Natural killer cell treated with Interleukin-12 subunit alpha and Interleukin-12 subunit beta and Interleukin-15 and Interleukin-18, amount 100 ng/mL, for 72 hours (primary cell): ENCODE data around the gene BAZ2A. TPM values are rescaled to one million over a fixed set of nuclear protein-coding genes. Genes with fewer than 3 reads are reported as not detected.

Experiments
- ATAC-seq, 2 donors: fragments of 150-1000 bp; cut with Tn5 transposase in 1 of 2; sonication (Bioruptor Pico), chemical (Tn5 transposase) in 1 of 2; 2 replicates each; pipeline ENCODE4 v1.10.0; 2021
- DNase-seq: peaks from one replicate; pipeline ENCODE4 v3.0.0; 2022; ENCODE audit warnings: low spot score
- H3K27ac Mint-ChIP-seq, 2 donors: 1 replicate in 1 of 2; 2 replicates in 1 of 2; pipeline ENCODE4 v1.8.0; 2022; ENCODE audit warnings: mixed read lengths in 2 of 2, mild to moderate bottlenecking in 1 of 2, moderate library complexity in 1 of 2
- H3K27me3 Mint-ChIP-seq, 2 donors: 1 replicate in 1 of 2; 2 replicates in 1 of 2; pipeline ENCODE4 v1.8.0; 2022; ENCODE audit warnings: mixed read lengths in 2 of 2
- H3K36me3 Mint-ChIP-seq: one replicate; pipeline ENCODE4 v1.8.0; 2022; ENCODE audit warnings: mixed read lengths
- H3K4me1 Mint-ChIP-seq, 2 donors: 1 replicate in 1 of 2; 2 replicates in 1 of 2; pipeline ENCODE4 v1.8.0; 2022; ENCODE audit warnings: low read depth in 2 of 2, mixed read lengths in 2 of 2, mild to moderate bottlenecking in 1 of 2
- H3K4me3 Mint-ChIP-seq: one replicate; pipeline ENCODE4 v1.8.0; 2022; ENCODE audit warnings: mixed read lengths
- H3K9me3 Mint-ChIP-seq: 2 replicates; pipeline ENCODE4 v1.8.0; 2022; ENCODE audit warnings: mixed read lengths
- total RNA-seq, 2 donors: library from RNA; stranded (reverse); gene quantifications; one replicate each; pipeline ENCODE4 v1.2.3, GENCODE V29; 2022

BAZ2A gene
- total RNA-seq, 2 donors from 2014 or later, result 140 to 153 TPM

DNA sequence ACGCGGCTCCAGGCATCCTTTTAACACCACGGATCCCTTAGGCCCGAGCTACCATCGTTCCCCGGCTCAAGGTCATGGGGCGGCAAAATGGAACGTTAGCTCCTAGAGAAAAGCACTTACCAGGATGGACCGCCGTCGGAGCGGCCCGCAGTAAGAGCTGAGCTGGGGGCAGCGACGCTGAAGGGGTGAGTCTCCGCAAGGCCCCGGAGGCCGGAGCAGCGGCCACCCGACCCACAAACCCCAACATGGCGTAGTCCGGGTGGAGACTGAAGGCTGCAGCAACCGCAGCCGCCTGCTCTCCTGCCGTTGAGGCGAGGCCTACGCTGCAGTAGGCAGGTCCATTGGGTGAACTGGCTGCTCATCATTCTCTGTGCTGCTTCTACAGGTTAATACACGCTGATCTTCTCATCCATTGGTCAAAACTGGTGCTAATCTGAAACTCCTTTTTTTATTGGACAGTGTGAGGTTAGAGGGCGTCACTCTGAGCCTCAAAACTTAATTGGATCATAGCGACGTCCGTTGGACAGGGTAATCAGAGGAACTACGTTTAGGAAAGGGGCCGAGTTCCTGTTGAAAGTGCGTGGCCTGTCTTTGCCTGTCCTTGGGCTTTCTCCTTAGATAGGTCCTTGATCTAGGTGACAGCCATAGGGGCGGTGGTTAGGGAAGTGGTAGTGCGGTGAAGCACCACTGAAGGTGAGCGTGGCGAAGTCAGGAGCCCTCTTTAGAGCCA lies 15.8 kb upstream of the BAZ2A start, which contains the start of gene ATP5F1B:
ATP5F1B (minus strand) TSS at position 268 of the 730 bp plus-strand sequence; CDS start at position 247, 21 bp downstream.
- peaks cover 32% of the 10 kb centered on the region for H3K36me3 Mint-ChIP-seq
- no peaks in the 10 kb centered on the region for H3K9me3 Mint-ChIP-seq
- H3K4me3 Mint-ChIP-seq, result peak within 1 kb of the TSS; percentile 88
- peak; percentile 99 to 100 for ATAC-seq
- DNase-seq, result peak; percentile 96
- peaks cover 27 to 37% of the 10 kb centered on the region in 2 donors for H3K4me1 Mint-ChIP-seq
- no peaks in the 10 kb centered on the region for H3K27me3 Mint-ChIP-seq
- peak within 1 kb of the TSS; percentile 82 to 96 for H3K27ac Mint-ChIP-seq

DNA sequence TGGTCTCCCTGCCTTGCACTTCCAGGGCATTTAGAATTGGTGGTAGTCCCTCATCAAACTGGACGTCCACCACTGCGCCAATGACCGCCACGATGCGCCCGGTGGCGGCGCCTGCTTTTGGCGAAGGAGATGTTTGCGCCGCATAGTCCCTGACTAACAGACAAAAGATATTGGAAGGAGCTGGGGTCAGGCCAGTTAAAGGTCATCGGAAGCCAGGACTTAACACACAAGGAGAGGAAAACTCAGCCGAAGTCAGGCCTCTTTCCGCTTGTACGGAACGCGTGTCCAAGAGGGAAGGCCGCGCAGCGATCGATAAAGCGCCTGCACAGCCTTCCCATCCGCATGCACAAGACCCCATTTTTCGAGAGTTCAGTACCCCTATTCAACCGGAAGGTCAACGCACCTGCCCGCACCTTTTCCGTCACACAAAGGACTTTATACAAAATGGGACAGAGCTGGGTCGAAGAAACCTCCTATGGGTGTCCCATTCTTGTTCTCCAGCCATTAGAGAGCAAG lies 15.1 kb upstream of the BAZ2A start:
- H3K36me3 Mint-ChIP-seq, result peaks cover 37% of the 10 kb centered on the region
- ATAC-seq, result no peak
- DNase-seq, result no peak
- H3K4me1 Mint-ChIP-seq, result peaks cover 29 to 37% of the 10 kb centered on the region in 2 donors
- H3K27me3 Mint-ChIP-seq, result no peaks in the 10 kb centered on the region
- peak overlapping the region; percentile 82 to 96 for H3K27ac Mint-ChIP-seq
- H3K9me3 Mint-ChIP-seq, result no peaks in the 10 kb centered on the region
- H3K4me3 Mint-ChIP-seq, result peak overlapping the region; percentile 88

DNA sequence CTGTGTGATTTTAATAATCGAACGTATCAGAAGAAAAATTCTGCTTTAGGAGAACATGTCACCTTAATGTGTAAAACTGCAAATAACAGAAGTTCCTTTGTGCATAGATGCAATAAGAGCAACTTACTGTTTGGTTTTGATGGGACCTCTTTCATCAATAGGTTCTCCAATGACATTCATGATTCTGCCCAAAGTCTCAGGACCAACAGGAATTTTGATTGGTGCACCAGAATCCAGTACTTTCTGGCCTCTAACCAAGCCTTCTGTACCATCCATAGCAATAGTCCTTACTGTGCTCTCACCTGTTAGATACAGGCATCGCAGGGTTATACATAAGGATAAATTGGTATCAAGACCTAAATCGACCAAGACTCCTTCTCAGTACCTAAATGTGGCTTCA lies 14.5 kb upstream of the BAZ2A start:
- Mint-ChIP-seq H3K4me3 (peak overlapping the region; percentile 88), H3K27ac (peak overlapping the region; percentile 82 to 96), H3K4me1 (peaks cover 29 to 37% of the 10 kb centered on the region in 2 donors), H3K36me3 (peaks cover 42% of the 10 kb centered on the region), H3K9me3 (no peaks in the 10 kb centered on the region), H3K27me3 (no peaks in the 10 kb centered on the region)
- no peak for DNase-seq
- ATAC-seq, result no peak

DNA sequence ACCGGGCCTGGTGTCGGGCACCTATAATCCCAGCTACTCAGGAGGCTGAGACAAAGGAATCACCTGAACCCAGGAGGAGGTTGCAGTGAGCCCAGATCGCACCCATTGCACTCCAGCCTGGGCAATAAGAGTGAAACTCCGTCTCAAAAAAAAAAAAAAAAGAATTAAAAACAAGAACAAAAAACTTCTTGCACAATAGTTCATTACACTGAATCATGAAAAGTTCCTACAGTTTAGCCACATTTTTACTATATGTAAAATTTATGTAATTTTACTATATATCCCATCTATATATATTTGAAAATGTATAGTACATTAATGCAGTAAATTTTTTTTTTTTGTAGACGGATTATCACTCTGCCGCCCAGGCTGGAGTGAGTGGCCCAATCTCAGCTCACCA lies 11.1 kb upstream of the BAZ2A start:
- Mint-ChIP-seq H3K4me3 (no peak overlapping the region), H3K4me1 (peaks cover 39 to 48% of the 10 kb centered on the region in 2 donors), H3K36me3 (peaks cover 66% of the 10 kb centered on the region), H3K27ac (no peak overlapping the region), H3K27me3 (no peaks in the 10 kb centered on the region), H3K9me3 (no peaks in the 10 kb centered on the region)
- ATAC-seq (no peak), DNase-seq (no peak)

DNA sequence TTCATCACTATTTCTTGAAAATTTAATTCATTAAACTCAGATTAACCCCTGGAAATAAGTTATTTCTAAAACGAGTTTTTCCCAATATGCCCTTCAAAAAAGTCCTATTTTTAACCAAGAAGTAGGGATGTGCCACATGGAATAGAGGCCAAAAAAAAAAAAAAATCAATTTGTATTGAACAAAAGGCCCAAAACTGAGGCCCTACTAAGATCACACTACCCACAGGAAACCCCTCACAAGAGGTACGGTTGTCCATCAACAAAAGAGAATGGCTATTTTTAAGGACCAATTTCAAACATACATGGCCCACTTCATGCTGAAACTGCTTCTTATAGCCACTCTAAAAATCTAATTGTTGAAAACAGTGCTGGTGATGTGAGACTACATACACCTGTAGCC lies 7.5 kb upstream of the BAZ2A start:
- no peaks in the 10 kb centered on the region for H3K9me3 Mint-ChIP-seq
- H3K36me3 Mint-ChIP-seq, result peaks cover 39% of the 10 kb centered on the region
- ATAC-seq (no peak), DNase-seq (no peak)
- no peak overlapping the region for H3K4me3 Mint-ChIP-seq
- no peaks in the 10 kb centered on the region for H3K27me3 Mint-ChIP-seq
- H3K4me1 Mint-ChIP-seq, result peaks cover 47 to 52% of the 10 kb centered on the region in 2 donors
- peak overlapping the region; percentile 87 to 97 for H3K27ac Mint-ChIP-seq

DNA sequence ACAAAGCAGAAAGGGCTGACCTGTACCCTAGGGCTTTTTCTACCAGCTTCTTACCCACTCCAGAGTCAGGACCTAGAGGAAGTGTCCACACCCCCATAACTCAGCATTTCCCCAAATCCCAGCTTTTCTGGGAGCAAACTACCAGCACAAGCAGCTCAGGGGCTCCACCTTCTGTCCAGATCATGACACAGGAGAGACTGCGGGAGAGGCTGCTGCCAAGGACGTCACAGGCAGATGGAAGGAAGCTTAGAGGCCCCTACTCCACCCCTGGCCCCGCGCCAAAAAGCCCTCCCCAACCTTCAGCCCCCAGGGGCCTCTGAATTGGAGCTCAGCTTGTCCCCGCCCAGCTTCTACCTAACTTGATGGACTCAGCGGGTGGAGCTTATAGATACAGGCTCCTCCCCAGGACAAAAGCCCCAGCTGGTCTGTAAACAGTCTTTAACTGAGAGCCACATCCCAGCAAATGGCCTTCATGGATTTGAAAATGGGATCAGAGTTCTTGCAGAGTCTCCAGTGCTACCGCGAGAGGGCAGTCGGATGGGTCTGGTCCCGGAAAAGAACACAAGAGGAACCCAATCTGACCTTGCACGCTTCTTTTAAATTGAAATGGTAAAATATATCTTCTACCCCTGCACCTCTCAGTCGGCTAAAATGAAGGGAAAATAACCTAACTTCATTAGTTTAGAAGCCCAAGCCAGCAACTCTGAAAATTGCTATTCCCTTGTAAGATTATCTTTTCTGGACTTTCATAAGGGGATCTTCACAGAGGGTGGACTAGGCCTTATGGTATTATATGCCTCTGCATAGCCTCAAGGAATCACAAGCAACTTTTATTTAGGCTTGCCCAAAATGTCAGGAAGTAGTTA lies 6.8 kb upstream of the BAZ2A start:
- DNase-seq (peak; percentile 78), ATAC-seq (peak; percentile 65 to 66)
- Mint-ChIP-seq H3K27ac (peak overlapping the region; percentile 87 to 97), H3K27me3 (no peaks in the 10 kb centered on the region), H3K9me3 (no peaks in the 10 kb centered on the region), H3K4me3 (peak overlapping the region; percentile 99), H3K4me1 (peaks cover 45 to 53% of the 10 kb centered on the region in 2 donors), H3K36me3 (peaks cover 33% of the 10 kb centered on the region)

DNA sequence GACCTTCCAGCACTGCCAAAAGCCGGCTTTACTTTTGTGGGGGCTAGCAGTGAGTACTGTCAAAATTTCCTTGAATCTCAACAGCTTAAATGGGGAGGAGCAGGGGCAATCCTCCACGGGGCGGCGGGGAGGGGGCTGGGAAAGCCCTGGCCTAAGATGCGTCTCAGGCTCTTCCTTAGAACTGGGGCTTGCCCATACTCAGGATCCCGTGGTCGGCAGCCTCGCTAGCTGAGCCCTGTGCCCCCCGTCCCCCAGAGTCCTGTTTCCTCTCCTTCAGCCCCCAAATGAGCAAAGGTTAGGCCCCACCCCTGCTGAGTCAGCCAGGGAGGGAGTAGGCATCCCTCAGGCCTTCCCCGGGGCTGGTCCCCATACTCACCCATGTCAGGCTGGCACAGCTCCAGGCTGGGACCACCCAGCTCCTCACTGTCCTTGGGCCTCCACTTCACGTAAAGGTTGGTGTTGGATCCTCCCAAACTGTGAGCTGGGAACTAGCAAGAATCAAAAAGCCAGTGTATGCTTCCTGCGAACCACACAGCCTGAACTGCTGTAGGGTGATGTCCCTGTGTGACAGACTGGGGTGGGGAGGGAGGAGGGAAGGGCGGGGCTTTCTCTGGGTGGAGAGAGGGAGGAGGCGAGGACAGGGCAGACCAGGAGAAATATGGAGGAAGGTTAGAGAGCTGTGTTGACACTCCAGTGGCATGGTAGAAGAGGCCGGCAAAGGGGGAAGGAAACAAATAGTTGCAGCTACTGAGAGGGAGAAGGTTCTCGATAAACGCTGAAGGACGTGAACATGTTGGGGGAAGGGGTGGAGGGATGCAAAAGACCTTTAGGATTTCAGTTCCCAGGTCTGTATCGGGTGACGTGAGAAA lies 5.9 kb upstream of the BAZ2A start:
- H3K4me1 Mint-ChIP-seq, result peaks cover 51 to 59% of the 10 kb centered on the region in 2 donors
- no peaks in the 10 kb centered on the region for H3K27me3 Mint-ChIP-seq
- DNase-seq, result peak; percentile 87
- H3K36me3 Mint-ChIP-seq, result peaks cover 33% of the 10 kb centered on the region
- peak; percentile 84 to 89 for ATAC-seq
- H3K4me3 Mint-ChIP-seq, result peak overlapping the region; percentile 99
- peak overlapping the region; percentile 87 to 97 for H3K27ac Mint-ChIP-seq
- H3K9me3 Mint-ChIP-seq, result no peaks in the 10 kb centered on the region

DNA sequence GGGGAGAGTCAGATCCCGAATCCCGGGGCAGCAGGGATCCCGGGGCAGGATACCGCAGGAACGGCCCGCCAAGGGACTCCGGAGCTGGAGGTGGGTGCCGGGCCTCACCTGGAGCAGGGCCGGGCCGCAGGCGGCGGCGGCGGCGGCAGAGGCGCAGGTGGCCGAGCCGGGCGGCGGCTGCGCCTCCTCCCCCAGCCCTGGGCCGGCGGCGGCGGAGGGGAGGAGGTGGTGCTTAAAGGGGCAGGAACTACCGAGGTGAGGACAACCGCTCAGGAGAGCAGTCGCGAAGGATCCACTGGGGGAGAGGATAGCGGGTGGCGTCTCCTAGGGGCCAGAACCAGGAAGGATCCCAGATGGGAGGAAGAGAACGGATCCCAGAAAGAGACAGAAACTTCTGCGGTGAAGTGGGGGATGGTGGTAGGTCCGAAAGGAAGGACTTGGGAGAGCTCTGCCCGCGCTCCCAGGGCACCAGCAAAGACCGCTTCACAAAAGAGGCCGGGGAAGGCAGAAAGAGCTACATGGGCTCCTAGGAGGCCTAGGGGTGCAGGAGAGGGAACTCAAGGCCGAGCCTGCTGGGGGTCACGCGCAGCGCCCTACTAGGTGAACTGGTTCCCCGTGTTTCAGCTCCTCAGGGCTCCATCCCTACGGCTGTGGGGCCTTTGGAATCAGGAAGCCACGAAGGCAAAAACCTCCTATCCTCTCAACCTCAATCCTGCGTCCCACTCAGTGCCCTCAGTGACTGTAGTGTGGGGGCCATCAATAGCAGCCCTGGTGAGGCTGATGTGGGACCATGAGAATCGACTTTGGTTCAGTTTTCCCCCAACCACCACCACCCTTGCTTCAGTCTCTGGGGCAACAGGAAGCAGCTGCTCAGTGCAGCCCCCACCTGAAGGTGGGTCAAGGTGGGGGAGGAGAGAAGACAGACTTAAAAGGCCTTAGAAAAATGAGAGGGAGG lies 5.0 kb upstream of the BAZ2A start:
- DNase-seq (peak; percentile 79), ATAC-seq (peak; percentile 55 to 64)
- H3K4me1 Mint-ChIP-seq, result peaks cover 57 to 66% of the 10 kb centered on the region in 2 donors
- H3K4me3 Mint-ChIP-seq, result peak overlapping the region; percentile 99
- H3K27ac Mint-ChIP-seq, result peak overlapping the region; percentile 87 to 97
- H3K27me3 Mint-ChIP-seq, result no peaks in the 10 kb centered on the region
- no peaks in the 10 kb centered on the region for H3K9me3 Mint-ChIP-seq
- peaks cover 27% of the 10 kb centered on the region for H3K36me3 Mint-ChIP-seq

DNA sequence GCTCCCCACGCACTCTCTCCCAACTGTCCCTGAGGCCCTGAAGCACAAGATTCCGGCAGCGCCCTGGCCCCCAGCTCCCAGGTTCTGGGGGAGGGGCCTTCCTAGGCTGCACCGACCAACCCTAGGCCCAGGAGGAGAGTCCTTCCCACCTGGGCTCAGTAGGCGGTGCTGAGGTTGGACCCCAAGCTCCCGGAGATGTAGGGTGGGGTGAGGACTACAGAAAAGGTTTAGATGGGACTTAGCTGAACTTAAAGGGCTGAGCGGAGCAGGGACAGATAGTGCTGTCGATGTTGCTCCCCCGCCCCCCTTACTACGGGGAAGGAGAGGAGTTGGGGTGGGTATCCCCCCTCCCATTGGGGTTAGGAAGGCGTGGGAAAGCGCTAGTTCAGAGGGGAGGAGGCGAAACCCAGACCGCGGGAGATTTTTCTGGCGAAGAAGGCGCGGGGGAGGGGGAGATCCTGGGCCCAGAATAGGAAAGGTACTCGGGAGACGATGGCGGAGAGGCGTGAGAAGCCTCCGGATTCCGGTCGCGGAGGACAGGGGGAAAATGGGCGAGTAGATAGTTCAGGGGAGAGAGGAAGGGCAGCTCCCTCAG lies 4.2 kb upstream of the BAZ2A start:
- Mint-ChIP-seq H3K36me3 (peaks cover 20% of the 10 kb centered on the region), H3K4me3 (peak overlapping the region; percentile 99), H3K9me3 (no peaks in the 10 kb centered on the region), H3K27ac (peak overlapping the region; percentile 87 to 97), H3K4me1 (peaks cover 57 to 66% of the 10 kb centered on the region in 2 donors), H3K27me3 (no peaks in the 10 kb centered on the region)
- DNase-seq (peak; percentile 71), ATAC-seq (no peak)

DNA sequence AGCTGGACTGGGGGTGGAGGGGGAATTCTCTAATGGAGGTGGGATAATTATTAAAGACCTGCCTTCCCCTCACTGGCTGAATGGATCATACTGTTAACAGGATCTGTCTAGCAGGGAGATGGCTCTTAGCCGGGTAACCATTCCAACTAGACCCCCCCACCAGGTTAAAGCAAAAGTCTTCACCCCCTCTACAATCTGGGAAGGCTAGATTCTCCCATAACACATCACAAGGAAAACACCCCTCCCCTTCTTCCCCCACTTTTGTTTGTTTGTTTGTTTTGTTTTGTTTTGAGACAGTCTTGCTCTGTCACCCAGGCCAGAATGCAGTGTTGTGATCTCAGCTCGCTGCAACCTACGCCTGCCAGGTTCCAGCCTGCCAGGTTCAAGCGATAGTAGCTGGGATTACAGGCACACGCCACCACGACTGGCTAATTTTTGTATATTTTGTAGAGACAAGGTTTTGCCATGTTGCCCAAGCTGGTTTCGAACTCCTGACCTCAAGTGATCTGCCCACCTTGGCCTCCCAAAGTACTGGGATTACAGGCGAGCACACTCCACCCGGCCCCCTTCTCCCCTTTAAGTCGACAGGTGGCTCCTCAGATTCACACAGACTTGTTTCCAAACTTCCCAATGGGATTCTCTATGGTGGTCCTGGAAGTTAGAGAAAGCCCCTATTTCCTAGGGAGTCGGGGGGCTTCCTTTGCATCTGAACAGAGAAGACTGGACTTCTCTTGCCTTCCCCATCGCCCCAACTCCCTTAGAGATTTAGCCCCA lies 3.5 kb upstream of the BAZ2A start:
- no peaks in the 10 kb centered on the region for H3K27me3 Mint-ChIP-seq
- ATAC-seq (no peak), DNase-seq (no peak)
- peaks cover 16% of the 10 kb centered on the region for H3K36me3 Mint-ChIP-seq
- H3K9me3 Mint-ChIP-seq, result no peaks in the 10 kb centered on the region
- peaks cover 58 to 70% of the 10 kb centered on the region in 2 donors for H3K4me1 Mint-ChIP-seq
- peak overlapping the region; percentile 99 for H3K4me3 Mint-ChIP-seq
- peak overlapping the region; percentile 87 to 97 for H3K27ac Mint-ChIP-seq

DNA sequence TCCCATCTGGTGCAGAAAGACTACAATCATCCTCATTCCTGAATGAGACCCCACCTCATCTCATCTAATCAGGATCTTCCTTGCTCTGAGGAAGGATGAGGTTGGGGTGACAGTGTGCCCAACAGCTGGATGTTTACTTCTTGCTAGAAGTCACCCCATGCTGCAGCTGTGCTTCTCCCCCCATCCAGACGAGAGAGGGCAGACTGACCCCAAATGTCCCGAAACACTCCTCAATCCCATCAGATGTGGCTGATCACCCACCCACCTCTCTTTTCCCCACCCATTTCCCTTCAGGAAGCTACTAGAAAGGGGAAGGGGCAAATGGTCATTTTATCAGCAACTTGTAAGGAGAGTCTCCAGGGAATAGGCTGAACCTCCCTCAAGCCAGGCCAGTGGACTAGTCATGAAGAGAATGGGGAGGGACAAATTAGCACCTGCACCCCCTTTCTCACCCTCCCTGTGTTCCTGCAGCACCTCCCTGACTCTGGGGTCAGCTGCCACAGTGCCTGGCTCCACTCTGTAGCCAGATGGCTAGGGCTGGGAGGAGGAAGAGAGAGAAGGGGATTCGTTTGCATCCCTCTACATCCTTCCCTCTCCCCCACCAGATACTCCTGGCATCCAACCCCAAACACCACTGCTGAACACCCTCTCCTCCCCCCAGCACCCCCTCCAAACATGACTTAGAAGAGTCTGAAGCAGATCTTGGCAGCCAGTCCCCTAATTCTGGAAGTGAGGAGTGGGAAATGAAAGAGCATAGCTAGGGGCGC lies 2.8 kb upstream of the BAZ2A start:
- peaks cover 64 to 77% of the 10 kb centered on the region in 2 donors for H3K4me1 Mint-ChIP-seq
- no peaks in the 10 kb centered on the region for H3K9me3 Mint-ChIP-seq
- peak overlapping the region; percentile 87 to 97 for H3K27ac Mint-ChIP-seq
- peaks cover 13% of the 10 kb centered on the region for H3K36me3 Mint-ChIP-seq
- peak overlapping the region; percentile 99 for H3K4me3 Mint-ChIP-seq
- H3K27me3 Mint-ChIP-seq, result no peaks in the 10 kb centered on the region
- no peak for DNase-seq
- ATAC-seq, result no peak
